Left hindlimb (tissue), 1 donor: ENCODE measurements around the gene PKNOX2.

Experiments used
- DNase-seq: peaks from one replicate; pipeline ENCODE4 v3.0.0-alpha.2; 2018

The PKNOX2 gene

DNA sequence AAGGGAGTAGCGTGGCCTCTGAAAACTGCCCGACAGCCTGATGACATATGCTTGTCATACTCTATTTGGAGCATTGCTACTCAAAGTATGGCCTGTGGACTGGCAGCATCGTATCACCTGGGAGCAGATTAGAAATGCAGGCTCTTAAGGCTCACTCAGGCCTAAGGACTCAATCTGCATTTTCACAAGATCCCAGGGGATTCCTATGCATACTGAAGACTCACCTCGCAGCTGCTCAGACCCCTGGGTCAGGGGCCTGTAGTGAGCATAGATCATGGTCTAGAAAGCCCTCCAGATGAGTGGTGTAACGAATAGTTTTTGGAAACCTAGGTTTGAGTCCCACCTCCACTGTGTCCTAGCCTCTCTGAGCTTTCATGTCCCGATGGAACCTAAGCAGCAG lies 205.3 kb downstream of the PKNOX2 start:
- DNase-seq: no peak

DNA sequence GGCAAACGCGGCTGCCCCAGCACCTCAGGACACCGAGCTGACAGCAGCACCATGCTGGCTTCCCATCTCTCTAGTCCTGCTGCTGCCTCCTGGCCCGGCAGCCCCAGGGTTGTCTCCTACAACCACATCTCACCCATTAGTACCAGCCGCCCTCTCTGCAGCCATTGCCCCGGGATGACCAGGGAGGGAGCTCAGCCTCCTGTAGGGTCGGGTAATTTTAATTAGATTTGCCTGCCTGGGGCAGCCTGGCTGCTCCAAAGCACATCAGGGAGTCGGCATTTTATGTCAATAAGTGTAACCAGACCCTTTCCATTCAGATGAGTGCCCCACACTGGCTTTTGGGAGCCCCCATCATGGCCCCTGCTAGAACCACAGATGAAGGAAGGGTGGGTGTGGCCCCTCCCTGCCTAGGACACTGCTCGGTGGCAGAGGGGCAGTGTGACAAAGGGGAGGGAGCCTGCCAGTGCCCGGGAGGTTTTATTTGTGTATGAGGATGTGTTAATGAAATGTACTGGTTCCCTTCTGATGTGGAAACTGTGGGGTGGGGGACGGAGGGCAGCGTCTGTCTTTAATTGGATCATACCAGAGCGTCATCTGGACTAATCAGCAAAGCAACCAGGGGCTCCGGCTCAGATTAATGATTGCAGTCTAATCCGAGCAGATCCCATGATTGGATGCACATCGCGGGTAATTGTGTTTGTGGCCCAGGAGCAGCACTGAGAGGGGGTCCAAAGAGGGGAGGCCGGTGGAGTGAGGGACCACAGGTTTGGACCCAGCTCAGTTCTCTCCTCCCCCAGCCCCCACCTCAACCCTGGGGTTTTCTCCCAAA lies 206.2 kb downstream of the PKNOX2 start:
- DNase-seq: no peak

DNA sequence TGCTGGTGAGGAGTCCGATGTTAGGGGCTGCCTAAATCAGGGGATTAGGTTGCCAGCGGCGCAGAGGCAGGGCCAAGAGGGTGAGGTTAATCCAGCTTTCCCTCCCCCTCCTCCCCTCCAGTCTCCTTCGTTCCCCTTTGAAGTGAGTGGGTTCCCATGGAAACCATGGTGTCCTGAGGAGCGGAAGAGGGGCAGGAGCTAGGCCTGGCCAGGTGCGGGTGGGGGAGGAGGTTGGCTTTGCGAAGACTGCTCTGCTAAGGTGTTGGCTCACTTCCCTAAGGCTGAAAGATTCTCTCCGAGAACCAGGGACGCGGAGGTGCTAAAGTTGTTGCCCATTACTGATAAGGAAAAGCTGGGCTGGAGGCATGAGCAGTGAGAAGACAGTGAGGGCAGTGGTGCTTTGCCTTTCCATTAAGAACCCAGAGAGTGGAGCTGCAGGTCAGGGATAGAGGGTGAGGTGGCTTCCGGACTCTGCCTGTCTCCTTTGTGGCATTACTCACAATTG lies 206.9 kb downstream of the PKNOX2 start:
- no peak for DNase-seq

DNA sequence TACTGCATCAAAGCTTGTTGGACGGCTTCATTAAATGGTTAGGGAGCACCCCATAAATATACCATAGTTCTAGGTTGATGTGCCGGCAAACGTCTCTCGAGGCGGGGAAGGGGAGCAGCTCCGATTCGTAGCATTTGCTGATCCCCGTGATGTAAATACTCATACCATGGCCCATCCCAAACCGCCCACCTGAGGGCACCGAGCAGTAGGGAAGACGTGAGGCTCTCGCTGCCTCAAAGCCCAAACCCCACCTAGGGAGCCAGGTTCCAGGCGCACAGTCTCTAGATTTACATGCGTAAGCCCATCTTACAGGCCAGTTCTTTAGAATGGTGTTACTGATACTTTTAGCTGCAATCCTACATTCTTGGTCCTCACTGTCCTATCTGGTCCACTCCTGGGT lies 207.5 kb downstream of the PKNOX2 start:
- no peak for DNase-seq

- DNase-seq: no peak
These were observed 208.4 kb downstream of the PKNOX2 start for GRCh38 chr11:125372911-125373310.

- DNase-seq: no peak
These were observed 209.2 kb downstream of the PKNOX2 start for GRCh38 chr11:125373426-125374391.

DNA sequence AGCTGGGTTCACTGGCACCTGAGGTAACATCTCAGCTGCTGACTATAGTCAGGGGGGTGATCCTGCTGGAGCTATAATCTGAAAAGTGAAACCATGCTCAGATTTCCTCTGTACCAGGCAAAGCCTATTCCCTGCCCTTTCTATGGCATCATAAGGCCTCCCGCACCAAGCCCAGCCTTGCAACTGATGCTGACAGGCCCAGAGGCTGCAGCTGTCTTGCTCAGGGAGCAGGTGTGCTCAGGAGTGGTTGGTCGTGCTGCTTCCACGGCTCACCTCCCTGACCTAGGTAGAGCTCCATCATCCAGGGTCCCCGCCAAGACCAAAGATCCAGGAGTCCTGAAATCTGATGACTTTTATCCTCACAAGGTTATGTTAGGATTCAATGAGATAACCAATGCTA lies 209.8 kb downstream of the PKNOX2 start:
- DNase-seq: no peak

DNA sequence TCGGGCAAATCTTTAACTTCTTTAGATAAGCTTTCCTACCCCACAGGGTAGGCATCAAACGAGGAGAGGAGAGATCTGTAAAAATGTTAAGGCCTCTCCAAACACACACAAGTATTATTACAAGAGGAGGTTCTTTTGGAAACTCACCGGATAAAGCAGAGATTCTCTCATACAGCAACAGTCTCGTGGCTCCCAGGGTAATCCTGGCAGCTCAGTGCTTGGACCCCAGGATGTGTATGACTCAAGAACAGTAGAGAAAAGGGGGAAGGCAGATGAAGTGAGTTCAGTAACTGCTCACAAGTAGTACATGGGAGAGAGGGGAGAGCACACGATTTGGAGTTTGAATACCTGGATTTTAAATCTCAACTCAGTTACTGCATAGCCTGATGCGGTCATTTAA lies 210.6 kb downstream of the PKNOX2 start:
- DNase-seq: no peak

DNA sequence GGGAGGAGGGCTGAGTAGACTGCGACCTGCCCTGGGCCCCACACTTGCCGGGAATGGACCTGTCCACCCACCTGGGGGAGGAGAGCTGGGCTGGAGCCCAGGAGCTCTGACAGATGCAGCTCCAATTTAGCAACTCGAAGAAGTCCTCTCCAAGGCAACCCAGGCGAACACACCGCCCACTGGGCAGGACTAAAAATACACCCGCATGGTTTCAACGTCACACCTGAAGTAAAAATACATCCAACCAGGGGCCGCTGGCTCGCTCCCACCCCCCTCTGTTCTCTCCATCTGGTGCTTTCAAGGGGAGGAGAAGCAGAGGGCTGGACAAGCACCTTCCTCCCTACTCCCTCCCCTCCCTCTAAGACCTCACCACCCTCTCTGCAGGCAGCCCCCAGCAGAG lies 211.6 kb downstream of the PKNOX2 start:
- peak; percentile 93 for DNase-seq

- DNase-seq: no peak
These were observed 212.3 kb downstream of the PKNOX2 start for GRCh38 chr11:125376856-125377255.

GRCh38 chr11:125378083-125378482 lies 213.5 kb downstream of the PKNOX2 start:
- DNase-seq: no peak

- no peak for DNase-seq
These were observed 214.0 kb downstream of the PKNOX2 start for GRCh38 chr11:125378571-125378970.

DNA sequence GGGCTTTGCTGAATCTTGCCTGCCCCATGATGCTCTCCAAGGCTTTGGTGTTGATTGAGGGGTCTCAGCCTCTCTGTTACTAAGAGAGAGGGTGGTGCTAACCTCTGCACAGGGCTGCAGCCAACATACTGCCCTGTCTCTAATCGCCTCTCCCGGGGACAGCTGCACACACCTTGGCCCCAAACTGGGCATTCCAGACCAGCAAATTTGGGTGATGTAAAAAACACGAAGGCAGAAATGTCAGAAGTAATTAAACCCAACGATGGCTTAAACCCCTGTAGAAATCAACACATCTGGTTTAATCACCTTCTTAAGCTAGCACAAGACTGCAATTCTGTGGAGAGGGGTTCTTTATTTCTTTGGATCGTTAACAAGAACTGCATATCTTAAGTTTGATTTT lies 215.0 kb downstream of the PKNOX2 start:
- no peak for DNase-seq

GRCh38 chr11:125379981-125380380 lies 215.4 kb downstream of the PKNOX2 start:
- DNase-seq: no peak

DNA sequence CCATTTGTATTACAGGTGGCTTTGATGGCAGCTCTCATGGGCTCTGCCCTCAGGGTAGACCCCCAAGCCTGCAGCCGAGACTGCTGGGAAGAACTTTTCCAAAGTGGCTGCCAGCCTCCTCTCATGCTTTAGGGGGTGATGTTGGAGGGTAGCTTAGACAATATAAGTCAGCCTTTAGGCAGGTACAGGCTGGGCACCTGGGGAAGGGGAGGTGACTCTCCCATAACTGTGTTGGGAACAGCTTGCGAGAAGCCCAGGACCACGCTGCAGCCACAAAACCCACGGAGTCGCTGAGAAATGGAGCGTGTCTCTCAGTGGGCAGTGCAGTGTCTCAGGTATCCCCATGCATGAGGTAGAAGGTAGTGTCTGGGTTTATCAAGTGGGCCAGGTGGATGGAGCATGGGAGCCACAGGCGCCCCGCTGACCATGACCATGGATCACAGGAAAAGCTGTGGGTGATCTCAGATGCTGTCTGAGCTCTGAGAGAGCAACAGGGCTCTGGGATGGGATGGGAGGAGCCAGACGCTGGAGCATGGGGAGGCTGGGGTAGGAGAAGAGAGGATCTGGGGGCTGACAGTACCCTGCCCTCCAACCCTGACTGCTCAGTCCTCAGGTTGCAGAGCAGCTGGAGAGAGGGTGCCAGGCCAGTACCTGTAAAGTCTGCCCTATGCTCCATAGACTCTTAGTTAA lies 216.3 kb downstream of the PKNOX2 start:
- DNase-seq: peak; percentile 15

GRCh38 chr11:125381499-125382044 lies 217.0 kb downstream of the PKNOX2 start:
- DNase-seq: peak; percentile 8

DNA sequence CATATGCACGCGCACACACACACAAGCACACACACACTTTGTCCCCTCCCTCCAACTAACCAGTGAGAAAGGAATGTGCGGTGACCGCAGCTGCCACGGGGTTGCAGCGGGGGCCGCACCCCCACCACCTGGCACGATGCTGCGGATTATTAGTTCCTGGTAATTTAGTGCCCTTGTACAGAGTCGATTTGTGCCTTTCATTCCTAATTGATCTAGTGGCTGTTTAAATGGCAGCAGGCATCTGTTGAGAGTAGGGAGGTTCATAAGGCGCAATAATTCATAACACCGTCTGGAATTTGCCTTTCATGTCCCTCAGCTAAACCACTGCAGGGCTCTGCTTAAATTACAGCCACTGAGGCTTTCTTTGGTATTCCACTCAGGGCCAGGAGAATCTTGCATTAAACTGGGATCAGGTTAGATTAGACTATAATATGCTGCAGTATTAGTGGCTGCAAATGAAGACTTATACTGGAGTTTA lies 217.8 kb downstream of the PKNOX2 start:
- peak; percentile 45 for DNase-seq

DNA sequence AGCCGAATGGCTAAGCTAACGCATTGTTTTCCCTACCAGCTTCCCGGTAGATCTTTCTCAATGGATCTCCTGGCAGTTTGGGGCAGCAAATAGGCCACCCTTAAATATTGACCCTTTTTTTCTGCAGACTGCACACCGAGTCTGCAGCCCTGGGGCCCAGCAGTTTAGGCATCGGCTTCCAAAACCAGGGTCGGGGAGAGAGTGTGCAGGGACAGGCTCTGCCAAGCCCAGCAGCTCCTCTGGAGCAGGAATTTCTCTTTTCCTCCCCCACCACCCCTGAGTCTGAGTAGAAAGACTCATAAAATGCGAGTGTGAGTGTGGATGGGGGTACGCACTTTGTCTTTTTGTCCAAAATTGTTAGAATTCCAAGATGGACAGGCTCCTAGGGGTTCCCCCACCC lies 218.3 kb downstream of the PKNOX2 start:
- DNase-seq: no peak

GRCh38 chr11:125384825-125385224 lies 220.3 kb downstream of the PKNOX2 start:
- DNase-seq: no peak

DNA sequence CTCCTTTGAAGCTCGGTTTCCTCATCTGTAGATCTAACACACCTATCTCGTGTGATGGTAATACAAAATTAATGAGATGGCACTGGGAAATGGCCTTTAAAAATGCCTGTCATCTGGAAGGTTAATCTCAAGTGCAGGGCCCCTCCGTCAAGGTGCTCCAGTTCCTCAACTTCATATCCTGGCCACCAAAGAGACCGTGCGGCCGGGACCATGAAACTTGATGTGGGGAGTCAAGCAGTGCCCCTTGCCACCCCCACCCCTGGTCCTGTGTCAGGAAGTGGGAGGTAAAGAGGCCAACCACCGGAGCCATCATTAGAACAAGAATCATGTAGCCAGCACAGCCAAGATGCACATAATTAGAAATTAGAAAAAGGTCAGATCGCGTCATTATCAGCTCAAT lies 223.3 kb downstream of the PKNOX2 start:
- no peak for DNase-seq

GRCh38 chr11:125388611-125389010 lies 224.1 kb downstream of the PKNOX2 start:
- DNase-seq: peak; percentile 19

DNA sequence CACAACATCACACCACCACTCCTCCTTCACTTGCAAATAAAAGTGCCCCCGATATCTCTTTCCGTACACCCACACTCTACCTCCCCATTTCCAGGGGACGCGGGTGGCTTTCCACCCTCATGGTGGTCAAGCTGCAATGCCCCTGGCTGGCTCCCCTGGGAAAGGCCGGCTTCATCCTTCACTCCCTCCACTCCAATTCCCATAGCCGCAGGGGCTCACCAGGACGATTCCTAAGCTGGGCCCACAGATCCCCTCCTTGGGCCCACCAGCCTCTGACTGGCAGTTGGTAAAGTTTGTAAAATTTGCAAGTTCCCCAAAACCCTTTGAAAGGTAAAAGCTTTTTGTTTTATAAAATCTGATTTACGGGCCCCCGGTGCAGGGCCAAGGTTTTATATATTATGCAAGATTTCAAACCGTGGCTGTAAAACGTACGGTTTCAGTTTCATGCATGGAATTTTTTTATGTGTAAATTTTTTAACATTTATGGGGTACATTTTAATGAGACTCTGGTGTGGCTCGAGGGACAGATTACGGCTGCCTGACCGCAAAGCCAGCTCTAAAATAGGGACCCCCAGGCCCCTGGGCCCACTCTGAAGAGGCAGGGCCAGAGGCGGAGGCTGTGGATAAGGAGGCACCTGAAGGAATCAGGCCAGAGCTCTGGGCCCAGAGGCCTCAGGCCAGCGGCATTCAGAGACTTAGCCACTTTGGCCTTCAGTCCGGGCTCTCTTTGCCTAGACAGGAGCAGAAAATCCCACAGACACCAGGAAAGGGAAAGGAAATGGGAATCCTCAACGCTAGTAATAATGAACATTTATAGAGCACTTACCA lies 225.0 kb downstream of the PKNOX2 start:
- DNase-seq: peak; percentile 18
